ENCODE data around the gene SLC17A2. TPM values are rescaled to one million over a fixed set of nuclear protein-coding genes. Genes with fewer than 3 reads are reported as not detected.

Gene SLC17A2
- total and polyA plus RNA-seq, 2 of the 8 experiments (the other 6 are each of a cell fraction or from before 2014, with no cell fraction given) = not detected

GRCh38 chr6:25886066-25886465, 44.4 kb downstream of the SLC17A2 start:
- no peak overlapping the region for H2BK20ac ChIP-seq (ENCODE audit: low read length)
- H3K27ac ChIP-seq (ENCODE audit: low read depth, low read length) = no peak overlapping the region
- TF ChIP-seq JUN (IDR thresholded peaks at IDR 0.05; ENCODE audit: low read depth, low read length) = no peak
- no peak for TF ChIP-seq EZH2 (IDR thresholded peaks at IDR 0.05; ENCODE audit: low read depth, low read length, severe bottlenecking)
- TF ChIP-seq EGR1 (IDR thresholded peaks at IDR 0.05; ENCODE audit: borderline replicate concordance, low read depth, low read length) = no peak
- TF ChIP-seq TAF7 (optimal IDR thresholded peaks at IDR 0.05; ENCODE audit: borderline replicate concordance, low read depth, low read length) = no peak
- TF ChIP-seq BRCA1 (IDR thresholded peaks at IDR 0.05; ENCODE audit: low read depth, low read length) = no peak
- TF ChIP-seq SIN3A (conservative IDR thresholded peaks at IDR 0.05 in 1 of 2, IDR thresholded peaks at IDR 0.05 in 1 of 2; ENCODE audit: low read depth in 1 of 2, low read length in 2 of 2) = no peak
- H3K9me3 ChIP-seq (ENCODE audit: insufficient read depth in 2 of 2, low read depth in 1 of 2, low read length in 1 of 2) = no peaks in the 10 kb centered on the region
- H2AK5ac ChIP-seq (ENCODE audit: low read depth, low read length) = no peak overlapping the region
- H3K4me1 ChIP-seq (replicated peaks in 1 of 4; ENCODE audit: control insufficient read depth in 3 of 4, insufficient read depth in 4 of 4, low read length in 3 of 4) = no peaks in the 10 kb centered on the region; a peak in 1 of 7 replicates
- no peak overlapping the region for H2BK120ac ChIP-seq (replicated peaks; ENCODE audit: low read depth, low read length)
- H3K56ac ChIP-seq (replicated peaks; ENCODE audit: insufficient read length, low read depth, low read length) = no peak overlapping the region
- peaks cover 0 to 2% (median 0%) of the 10 kb centered on the region in 4 experiments; a peak in 1 of 7 replicates for H3K27me3 ChIP-seq (replicated peaks in 1 of 4; ENCODE audit: control insufficient read depth in 3 of 4, extremely low read depth in 1 of 4, insufficient read depth in 3 of 4, low read length in 3 of 4)
- no peak overlapping the region for H3K23ac ChIP-seq (ENCODE audit: insufficient read length)
- no peak overlapping the region for H2BK12ac ChIP-seq (ENCODE audit: low read depth, low read length)
- DNase-seq (ENCODE audit: low read depth in 1 of 2, low spot score in 2 of 2) (no peak), FAIRE-seq (no peak)
- no peak overlapping the region for H3K4me2 ChIP-seq (ENCODE audit: insufficient read depth in 1 of 2, low read depth in 2 of 2, low read length in 2 of 2)
- H4K91ac ChIP-seq (replicated peaks; ENCODE audit: insufficient read length, low read length) = no peak overlapping the region
- H3K14ac ChIP-seq (ENCODE audit: insufficient read length) = no peak overlapping the region
- WGBS, 2 experiments (ENCODE audit: extremely low coverage in 1 of 2, insufficient coverage in 1 of 2, insufficient read length in 1 of 2, insufficient replicate concordance in 2 of 2, low coverage in 1 of 2, low lambda C conversion rate in 2 of 2, missing lambda C conversion rate in 1 of 2) = 88% methylated on average over 2 of the region's 2 CpGs; no CpG with 5 or more reads in 1 of the 2 experiments
- H2BK15ac ChIP-seq (ENCODE audit: low read length) = no peak overlapping the region
- H3K4me3 ChIP-seq (ENCODE audit: extremely low read depth in 1 of 4, insufficient read depth in 2 of 4, low read depth in 3 of 4, low read length in 4 of 4) = no peak overlapping the region
- H4K20me1 ChIP-seq (replicated peaks in 1 of 2; ENCODE audit: control insufficient read depth in 1 of 2, insufficient read depth in 2 of 2, low read length in 2 of 2) = no peaks in the 10 kb centered on the region
- CTCF ChIA-PET (ENCODE audit: partially characterized antibody) = interaction anchor here (1.2 to 1.4 kb wide), 2 partner anchors 17 to 96 kb away, joined by 3 to 5 read pairs; no protein-coding TSS in a partner anchor
- no peaks in the 10 kb centered on the region for H3K79me1 ChIP-seq (ENCODE audit: low read depth, low read length)
- no peaks in the 10 kb centered on the region; the same call in 1 of the 2 replicates for H3K23me2 ChIP-seq (ENCODE audit: low read depth, low read length)
- H3K9ac ChIP-seq (replicated peaks in 1 of 4; ENCODE audit: extremely low read depth in 1 of 4, low read depth in 3 of 4, low read length in 3 of 4) = no peak overlapping the region
- no peak overlapping the region for H3K18ac ChIP-seq (ENCODE audit: extremely low read depth, low read length)
- H3K4ac ChIP-seq (replicated peaks; ENCODE audit: insufficient read length, low read depth, low read length) = no peak overlapping the region
- no peak overlapping the region for H2AFZ ChIP-seq (ENCODE audit: low read length)
- H3K79me2 ChIP-seq (ENCODE audit: control insufficient read depth in 1 of 2, insufficient read depth in 2 of 2, low read length in 2 of 2) = no peaks in the 10 kb centered on the region
- no peak overlapping the region for H4K5ac ChIP-seq (ENCODE audit: insufficient read length, low read depth, low read length)
- H2BK5ac ChIP-seq (ENCODE audit: low read depth, low read length) = no peak overlapping the region
- H4K8ac ChIP-seq (ENCODE audit: extremely low read depth, insufficient read depth, low read length) = no peak overlapping the region
- POLR2A ChIA-PET (ENCODE audit: partially characterized antibody) = no interaction called here
- H3K36me3 ChIP-seq (ENCODE audit: control insufficient read depth in 2 of 4, insufficient read depth in 4 of 4, low read length in 3 of 4) = no peaks in the 10 kb centered on the region

Measured in H1 (cell line).